Measurements from ENCODE around the gene BNC2.

DNA sequence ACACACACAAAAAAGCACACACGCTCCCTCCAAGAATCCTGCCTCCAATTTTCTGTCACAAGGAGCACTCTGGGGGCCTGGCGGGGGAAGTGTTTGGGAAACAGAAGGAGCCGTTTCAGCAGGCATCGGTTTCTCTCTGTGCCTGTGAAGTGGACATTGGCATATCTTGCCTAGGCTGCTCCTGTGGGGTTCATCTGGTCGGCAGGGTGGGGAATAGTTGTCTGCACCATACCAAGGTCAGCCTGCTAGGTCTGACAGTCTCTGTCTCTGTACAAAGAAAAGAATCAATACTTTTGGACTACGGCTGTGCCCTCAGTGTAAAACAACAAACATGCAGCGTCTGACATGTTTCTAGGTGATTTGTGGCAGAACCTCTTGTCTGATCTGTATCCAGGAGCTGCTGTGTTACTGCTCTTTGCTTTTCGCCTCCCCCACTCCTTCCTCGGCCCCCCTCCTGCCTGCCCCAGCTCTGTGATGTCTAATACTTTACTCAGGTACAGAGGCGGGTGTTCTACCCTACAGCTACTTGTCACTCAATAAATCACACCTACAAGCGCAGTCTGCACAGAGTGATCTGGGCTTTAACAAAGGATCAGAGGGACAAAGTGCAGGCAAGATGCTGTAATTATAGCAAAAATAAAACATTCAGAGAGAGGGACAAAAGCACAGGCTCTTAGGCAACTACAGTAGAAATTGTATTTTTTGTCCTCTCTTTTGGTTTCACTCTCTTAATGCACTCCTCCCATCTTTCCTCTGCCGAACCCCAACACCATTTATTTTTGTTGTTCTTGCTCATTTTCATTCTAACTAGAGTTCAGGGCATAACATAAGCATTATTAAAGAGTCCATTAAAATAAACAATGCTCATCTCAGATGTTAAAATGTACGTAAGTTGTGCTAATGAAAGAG is 216.7 kb downstream of the BNC2 start:
- no peak for TF ChIP-seq CTCF (IDR thresholded peaks at IDR 0.05; ENCODE audit: insufficient read depth, low read length)
- TF ChIP-seq POLR2AphosphoS5 (IDR thresholded peaks at IDR 0.05; ENCODE audit: low read depth) = no peak
- no peak for TF ChIP-seq REST (IDR thresholded peaks at IDR 0.05; ENCODE audit: insufficient replicate concordance, low read depth)
